Measurements from ENCODE around the gene TBC1D17.
"Not testable (repeated sequence)": the region's sequence is repeated elsewhere in the genome, so short reads cannot be mapped to it uniquely, and the experiment has no call there.

TBC1D17 gene

GRCh38 chr19:49924881-49925210 is 47.3 kb downstream of the TBC1D17 start:
- not testable (repeated sequence) for DNase-seq

GRCh38 chr19:49925486-49925885 is 48.0 kb downstream of the TBC1D17 start:
- DNase-seq: no peak

GRCh38 chr19:49926515-49926914 is 49.0 kb downstream of the TBC1D17 start:
- no peak for DNase-seq

GRCh38 chr19:49927526-49928264 is 50.2 kb downstream of the TBC1D17 start:
- DNase-seq: no peak

- peak; percentile 88 for DNase-seq
These were observed 51.7 kb downstream of the TBC1D17 start, which contains the start of the genes ATF5 and NUP62 for GRCh38 chr19:49929121-49929610. ATF5 (plus strand) TSS chr19:49929205; CDS start chr19:49930851, 1,646 bp downstream. NUP62 (minus strand) TSS chr19:49929504; CDS start chr19:49909807, 19,697 bp downstream.

- peak; percentile 90 for DNase-seq
These were observed 52.3 kb downstream of the TBC1D17 start for GRCh38 chr19:49929611-49930482.

- DNase-seq: no peak
These were observed 53.0 kb downstream of the TBC1D17 start for GRCh38 chr19:49930483-49931011.

- DNase-seq: no peak
These were observed 54.0 kb downstream of the TBC1D17 start for GRCh38 chr19:49931293-49932040.

- no peak for DNase-seq
These were observed 54.5 kb downstream of the TBC1D17 start for GRCh38 chr19:49932041-49932451.

- DNase-seq: no peak
These were observed 55.2 kb downstream of the TBC1D17 start for GRCh38 chr19:49932731-49933131.

- no peak for DNase-seq
These were observed 56.1 kb downstream of the TBC1D17 start for GRCh38 chr19:49933643-49934042.

GRCh38 chr19:49936549-49936948 is 59.0 kb downstream of the TBC1D17 start:
- no peak for DNase-seq

GRCh38 chr19:49937750-49938381 is 60.4 kb downstream of the TBC1D17 start:
- peak; percentile 51 for DNase-seq

Measured in SHP77 treated with DMSO at 0.1 percent for 48 hours (cell line).